A673 (cell line): ENCODE measurements around the gene PAPOLG.

Experiments
- CTCF ChIP-seq: fragments of 300-800, 200-600 bp; sonication (generic); conservative IDR thresholded peaks from 2 replicates; pipeline ENCODE4 v1.5.1; 2017; ENCODE audit warnings: low read depth, mild to moderate bottlenecking, antibody characterized with exemption, low read length, moderate library complexity, mixed read lengths
- EZH2 ChIP-seq: fragments of 200-600 bp; sonication (generic); IDR thresholded peaks from 2 replicates; pipeline ENCODE4 v1.6.1; 2017; ENCODE audit warnings: borderline replicate concordance, low read depth, mild to moderate bottlenecking, mixed read lengths, antibody characterized with exemption, low read length; ENCODE audit not compliant: poor library complexity, severe bottlenecking

GRCh38 chr2:60715561-60715960 is 40.5 kb upstream of the PAPOLG start:
- TF ChIP-seq CTCF, result no peak
- no peak for TF ChIP-seq EZH2
